ENCODE data around the gene CFHR1.

DNA sequence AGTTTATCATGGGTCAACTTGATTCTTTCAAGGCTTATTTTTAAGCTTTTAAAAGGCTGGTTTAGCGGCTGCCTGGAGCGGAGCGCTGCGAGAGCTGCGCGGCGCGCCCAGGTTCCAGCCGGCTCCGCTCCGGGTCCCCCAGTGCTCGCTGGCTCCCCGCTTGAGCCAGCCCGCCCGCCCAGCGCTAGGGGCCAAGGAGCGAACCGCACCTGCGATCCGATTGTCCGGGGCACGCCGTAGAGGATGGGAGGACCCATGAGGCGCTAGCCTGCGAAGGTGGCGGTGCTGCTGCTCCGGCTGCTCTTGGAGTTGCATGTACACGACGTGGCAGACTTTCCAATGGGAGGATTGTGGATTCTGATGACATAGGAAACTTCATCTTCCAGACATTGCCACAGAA lies 58.4 kb downstream of the CFHR1 start:
- TF ChIP-seq CTCF (IDR thresholded peaks at IDR 0.05) (0 out of 2 replicates have a peak, but pooled peaks have one; percentile 18), SMC3 (IDR thresholded peaks at IDR 0.05; ENCODE audit: low read depth, low read length) (no peak), FOSL2 (IDR thresholded peaks at IDR 0.05; ENCODE audit: borderline replicate concordance, low read depth) (no peak), REST (IDR thresholded peaks at IDR 0.05; ENCODE audit: low read depth, low read length) (no peak)
